IMR-90 (cell line): ENCODE data around the gene ATP5ME. TPM values are rescaled to one million over a fixed set of nuclear protein-coding genes. Genes with fewer than 3 reads are reported as not detected.
"Not testable (repeated sequence)": the region's sequence is repeated elsewhere in the genome, so short reads cannot be mapped to it uniquely, and the experiment has no call there.

Source experiments
- ATAC-seq: fragments of 200-7000 bp; cut with Tn5 transposase; 2 replicates; pipeline ENCODE4 v1.9.1; 2020; ENCODE audit warnings: low read depth, mild to moderate bottlenecking, moderate library complexity
- BruUV-seq: library from RNA; stranded (reverse); fragments of 400-500 nt; replicated peaks from 2 replicates; lab custom pipeline; 2021; lab: Mats Ljungman, UMichigan
- CTCF ChIA-PET: fragments of 300-600 bp; formaldehyde crosslinking; extraction: SDS; loops from one replicate; lab custom pipeline; 2021; ENCODE audit warnings: antibody characterized with exemption; lab: Yijun Ruan, JAX
- POLR2A ChIA-PET: fragments of 300-600 bp; sonication (Branson Sonifier 250); formaldehyde crosslinking; loops from one replicate; lab custom pipeline; 2022; ENCODE audit warnings: antibody characterized with exemption; ENCODE audit not compliant: unreplicated experiment; lab: Charles Lee
- DNase-seq: peaks from one replicate; pipeline ENCODE4 v3.0.0; 2013
- H2AFZ ChIP-seq: replicated peaks from 2 replicates; pipeline ENCODE3; 2013; ENCODE audit warnings: low read length, mild to moderate bottlenecking; ENCODE audit not compliant: poor library complexity
- H2AK5ac ChIP-seq: 2 replicates; pipeline ENCODE4 v1.6.1; 2013; ENCODE audit warnings: low read depth, low read length, inconsistent platforms
- H2AK9ac ChIP-seq: replicated peaks from 2 replicates; pipeline ENCODE3; 2013; ENCODE audit warnings: mild to moderate bottlenecking, low read depth, low read length, moderate library complexity; ENCODE audit not compliant: poor library complexity
- H2BK120ac ChIP-seq: 2 replicates; pipeline ENCODE4 v1.6.1; 2013; ENCODE audit warnings: low read depth, low read length, inconsistent platforms
- H2BK15ac ChIP-seq: 3 replicates; pipeline ENCODE4 v1.6.1; 2013; ENCODE audit warnings: low read depth, low read length, inconsistent platforms
- H2BK20ac ChIP-seq: 2 replicates; pipeline ENCODE4 v1.6.1; 2013; ENCODE audit warnings: low read depth, mild to moderate bottlenecking, inconsistent platforms, low read length, moderate library complexity
- H2BK5ac ChIP-seq: 2 replicates; pipeline ENCODE4 v1.6.1; 2013; ENCODE audit warnings: mild to moderate bottlenecking, low read depth, low read length, inconsistent platforms; ENCODE audit not compliant: poor library complexity, severe bottlenecking
- H3K14ac ChIP-seq: replicated peaks from 2 replicates; pipeline ENCODE4 v1.6.1; 2013; ENCODE audit warnings: low read depth, low read length, inconsistent platforms
- H3K18ac ChIP-seq: 2 replicates; pipeline ENCODE4 v1.6.1; 2013; ENCODE audit warnings: low read depth, low read length, control low read depth
- H3K23ac ChIP-seq: 2 replicates; pipeline ENCODE4 v1.6.1; 2013; ENCODE audit warnings: low read depth, low read length, inconsistent platforms
- H3K27ac ChIP-seq: 2 replicates; pipeline ENCODE4 v1.5.1; 2013; ENCODE audit warnings: mild to moderate bottlenecking, control low read depth, low read length; ENCODE audit not compliant: insufficient read depth
- H3K27me3 ChIP-seq: 2 replicates; pipeline ENCODE4 v1.6.1; 2013; ENCODE audit warnings: low read length; ENCODE audit not compliant: control insufficient read depth, insufficient read depth
- H3K36me3 ChIP-seq: 2 replicates; pipeline ENCODE4 v1.6.1; 2013; ENCODE audit warnings: low read length, mixed read lengths; ENCODE audit not compliant: control insufficient read depth, insufficient read depth
- H3K4ac ChIP-seq: 2 replicates; pipeline ENCODE4 v1.6.1; 2013; ENCODE audit warnings: low read depth, low read length, inconsistent platforms
- H3K4me1 ChIP-seq: 2 replicates; pipeline ENCODE4 v1.6.1; 2013; ENCODE audit warnings: low read length, mixed read lengths; ENCODE audit not compliant: control insufficient read depth, insufficient read depth
- H3K4me2 ChIP-seq: 2 replicates; pipeline ENCODE4 v1.6.1; 2013; ENCODE audit warnings: low read depth, mild to moderate bottlenecking, control low read depth, low read length, moderate library complexity
- H3K4me3 ChIP-seq: 2 replicates; pipeline ENCODE4 v1.5.1; 2013; ENCODE audit warnings: low read depth, mild to moderate bottlenecking, control low read depth, low read length, moderate library complexity; ENCODE audit not compliant: insufficient read depth
- H3K56ac ChIP-seq: 2 replicates; pipeline ENCODE4 v1.6.1; 2013; ENCODE audit warnings: low read length, inconsistent platforms; ENCODE audit not compliant: insufficient read depth; ENCODE audit errors: extremely low read depth
- H3K79me1 ChIP-seq, 2 experiments: 2 replicates each; pipeline ENCODE4 v1.6.1; 2013; ENCODE audit warnings: low read length in 2 of 2, inconsistent platforms in 1 of 2, low read depth in 1 of 2
- H3K9ac ChIP-seq: 2 replicates; pipeline ENCODE4 v1.6.1; 2013; ENCODE audit warnings: low read depth, low read length, control low read depth
- H3K9me1 ChIP-seq: 2 replicates; pipeline ENCODE4 v1.6.1; 2013; ENCODE audit warnings: low read length, inconsistent platforms; ENCODE audit not compliant: insufficient read depth
- H3K9me3 ChIP-seq: 2 replicates; pipeline ENCODE4 v1.6.1; 2013; ENCODE audit warnings: low read length; ENCODE audit not compliant: control insufficient read depth, insufficient read depth
- H4K20me1 ChIP-seq: 2 replicates; pipeline ENCODE4 v1.6.1; 2013; ENCODE audit warnings: low read length, inconsistent platforms; ENCODE audit not compliant: insufficient read depth
- H4K5ac ChIP-seq: 2 replicates; pipeline ENCODE4 v1.6.1; 2013; ENCODE audit warnings: mild to moderate bottlenecking, low read depth, low read length, control low read depth
- H4K8ac ChIP-seq, 2 experiments: 2 replicates each; pipeline ENCODE4 v1.6.1; 2013; ENCODE audit warnings: low read depth in 2 of 2, low read length in 2 of 2, control low read depth in 1 of 2, inconsistent platforms in 1 of 2
- H4K91ac ChIP-seq: 2 replicates; pipeline ENCODE4 v1.6.1; 2013; ENCODE audit warnings: low read depth, low read length, inconsistent platforms; ENCODE audit not compliant: insufficient read depth
- WGBS, 2 experiments: methylation state at CpG; one replicate each; pipeline versions ENCODE4 v1.1.5 to v1.1.7; 2013; ENCODE audit warnings: missing lambda C conversion rate in 2 of 2; ENCODE audit not compliant: insufficient read length in 1 of 2; ENCODE audit errors: extremely low coverage in 2 of 2; 5-methylcytosine and 5-hydroxymethylcytosine counted together
- dilution Hi-C: fragments of 300-500 bp; cut with HindIII; formaldehyde crosslinking; loops from one replicate; pipeline ENCODE4 v1.14.3; 2018; ENCODE audit warnings: low sequenced_read_pairs; ENCODE audit not compliant: unreplicated experiment
- in situ Hi-C: fragments of 300-500 bp; cut with MboI; formaldehyde crosslinking; loops from 3 replicates; pipeline ENCODE4 v1.14.3; 2019; ENCODE audit warnings: low sequenced_read_pairs, inconsistent platforms, mixed read lengths
- intact Hi-C: fragments of 100-400 bp; cut with micrococcal nuclease; formaldehyde crosslinking; loops from 2 replicates; pipeline ENCODE4 v1.10.0; 2022
- polyA plus RNA-seq, 3 experiments: library from polyadenylated mRNA; depleted of rRNA; stranded (reverse); fragments of >200 nt; gene quantifications; 2 replicates each; pipeline ENCODE4 v1.2.3, GENCODE V29; 2012; ENCODE audit warnings: low replicate concordance in 1 of 3
- total RNA-seq: library from RNA; depleted of rRNA; stranded (reverse); fragments of >200 nt; gene quantifications from 2 replicates; pipeline ENCODE4 v1.2.3, GENCODE V29; 2012

Gene ATP5ME
- total and polyA plus RNA-seq, 2 of the 4 experiments (the other 2 are of a cell fraction): 39.3 to 603 TPM

- H3K14ac ChIP-seq, H4K8ac ChIP-seq, H3K18ac ChIP-seq, H3K4me1 ChIP-seq, H2AK9ac ChIP-seq, H3K9me3 ChIP-seq, H3K4ac ChIP-seq, H2AK5ac ChIP-seq, H3K79me1 ChIP-seq, H3K4me2 ChIP-seq, H2AFZ ChIP-seq, H3K36me3 ChIP-seq, H3K27ac ChIP-seq, POLR2A ChIA-PET, H3K27me3 ChIP-seq, H3K9me1 ChIP-seq, H2BK120ac ChIP-seq, H3K23ac ChIP-seq, H2BK15ac ChIP-seq, H2BK20ac ChIP-seq, in situ Hi-C loops, dilution Hi-C loops, DNase-seq, ATAC-seq, CTCF ChIA-PET, H4K91ac ChIP-seq, BruUV-seq, H4K20me1 ChIP-seq, H4K5ac ChIP-seq, H2BK5ac ChIP-seq, H3K9ac ChIP-seq, H3K4me3 ChIP-seq, H3K56ac ChIP-seq, intact Hi-C loops: not testable (repeated sequence)
- WGBS, 2 experiments: no CpG with 5 or more reads among the region's 6 CpGs
Observed at GRCh38 chr4:642366-642765, 31.7 kb downstream of the ATP5ME start.
